ENCODE data around the gene MS4A10. TPM values are rescaled to one million over a fixed set of nuclear protein-coding genes. Genes with fewer than 3 reads are reported as not detected.

MS4A10 gene
- total and polyA plus RNA-seq, 9 of the 15 experiments (the other 6 are each of a cell fraction or from before 2014, with no cell fraction given): not detected

DNA sequence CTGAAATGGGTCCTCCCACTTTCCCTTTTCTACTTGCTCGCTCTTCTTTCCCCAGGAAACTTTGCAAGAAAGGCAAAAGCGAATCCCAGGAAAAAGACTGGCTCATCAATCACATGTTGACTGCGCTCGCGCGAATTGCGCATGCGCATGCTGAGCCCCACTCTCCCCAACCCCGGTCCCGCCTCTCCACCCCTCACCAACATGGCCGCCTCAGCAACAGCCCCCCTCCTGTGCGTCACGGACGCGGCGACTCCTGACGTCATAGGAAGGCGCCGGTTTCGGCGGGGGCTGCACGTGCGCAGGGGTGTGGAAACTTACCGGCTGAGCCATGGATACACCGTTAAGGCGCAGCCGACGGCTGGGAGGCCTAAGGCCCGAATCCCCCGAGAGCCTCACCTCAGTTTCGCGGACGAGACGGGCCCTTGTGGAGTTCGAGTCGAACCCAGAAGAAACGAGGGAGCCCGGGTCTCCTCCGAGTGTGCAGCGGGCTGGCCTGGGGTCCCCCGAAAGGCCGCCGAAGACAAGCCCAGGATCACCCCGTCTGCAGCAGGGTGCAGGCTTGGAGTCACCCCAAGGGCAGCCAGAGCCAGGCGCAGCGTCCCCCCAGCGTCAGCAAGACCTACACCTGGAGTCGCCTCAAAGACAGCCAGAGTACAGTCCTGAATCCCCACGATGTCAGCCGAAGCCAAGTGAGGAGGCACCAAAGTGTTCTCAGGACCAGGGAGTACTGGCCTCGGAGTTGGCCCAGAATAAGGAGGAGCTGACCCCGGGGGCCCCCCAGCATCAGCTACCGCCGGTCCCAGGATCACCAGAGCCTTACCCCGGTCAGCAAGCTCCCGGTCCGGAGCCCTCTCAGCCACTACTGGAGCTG, 56.9 kb downstream of the MS4A10 start, which contains the start of gene CCDC86 (continued):
- no peak for TF ChIP-seq ZNF384 (IDR thresholded peaks at IDR 0.05; ENCODE audit: low read depth, low read length)
- peak; percentile 75 for TF ChIP-seq POLR2G (IDR thresholded peaks at IDR 0.05; ENCODE audit: low read depth, low read length)
- TF ChIP-seq PTBP1 (IDR thresholded peaks at IDR 0.05; ENCODE audit: low read depth, low read length): 0 out of 2 replicates have a peak, but pooled peaks have one; percentile 27
- TF ChIP-seq DNMT1 (IDR thresholded peaks at IDR 0.05): no peak
- TF ChIP-seq PYGO2 (tag; IDR thresholded peaks at IDR 0.05): no peak
- no peak for TF ChIP-seq MTF1 (CRISPR knock-in tag; IDR thresholded peaks at IDR 0.05; ENCODE audit: borderline replicate concordance)
- TF ChIP-seq, protein P1, sequence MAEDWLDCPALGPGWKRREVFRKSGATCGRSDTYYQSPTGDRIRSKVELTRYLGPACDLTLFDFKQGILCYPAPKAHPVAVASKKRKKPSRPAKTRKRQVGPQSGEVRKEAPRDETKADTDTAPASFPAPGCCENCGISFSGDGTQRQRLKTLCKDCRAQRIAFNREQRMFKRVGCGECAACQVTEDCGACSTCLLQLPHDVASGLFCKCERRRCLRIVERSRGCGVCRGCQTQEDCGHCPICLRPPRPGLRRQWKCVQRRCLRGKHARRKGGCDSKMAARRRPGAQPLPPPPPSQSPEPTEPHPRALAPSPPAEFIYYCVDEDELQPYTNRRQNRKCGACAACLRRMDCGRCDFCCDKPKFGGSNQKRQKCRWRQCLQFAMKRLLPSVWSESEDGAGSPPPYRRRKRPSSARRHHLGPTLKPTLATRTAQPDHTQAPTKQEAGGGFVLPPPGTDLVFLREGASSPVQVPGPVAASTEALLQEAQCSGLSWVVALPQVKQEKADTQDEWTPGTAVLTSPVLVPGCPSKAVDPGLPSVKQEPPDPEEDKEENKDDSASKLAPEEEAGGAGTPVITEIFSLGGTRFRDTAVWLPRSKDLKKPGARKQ (CRISPR knock-in tag; IDR thresholded peaks at IDR 0.05): no peak
- TF ChIP-seq SIN3B (IDR thresholded peaks at IDR 0.05; ENCODE audit: low read depth): peak; percentile 86; the same call in 1 of the 2 replicates
- TF ChIP-seq, protein P2, sequence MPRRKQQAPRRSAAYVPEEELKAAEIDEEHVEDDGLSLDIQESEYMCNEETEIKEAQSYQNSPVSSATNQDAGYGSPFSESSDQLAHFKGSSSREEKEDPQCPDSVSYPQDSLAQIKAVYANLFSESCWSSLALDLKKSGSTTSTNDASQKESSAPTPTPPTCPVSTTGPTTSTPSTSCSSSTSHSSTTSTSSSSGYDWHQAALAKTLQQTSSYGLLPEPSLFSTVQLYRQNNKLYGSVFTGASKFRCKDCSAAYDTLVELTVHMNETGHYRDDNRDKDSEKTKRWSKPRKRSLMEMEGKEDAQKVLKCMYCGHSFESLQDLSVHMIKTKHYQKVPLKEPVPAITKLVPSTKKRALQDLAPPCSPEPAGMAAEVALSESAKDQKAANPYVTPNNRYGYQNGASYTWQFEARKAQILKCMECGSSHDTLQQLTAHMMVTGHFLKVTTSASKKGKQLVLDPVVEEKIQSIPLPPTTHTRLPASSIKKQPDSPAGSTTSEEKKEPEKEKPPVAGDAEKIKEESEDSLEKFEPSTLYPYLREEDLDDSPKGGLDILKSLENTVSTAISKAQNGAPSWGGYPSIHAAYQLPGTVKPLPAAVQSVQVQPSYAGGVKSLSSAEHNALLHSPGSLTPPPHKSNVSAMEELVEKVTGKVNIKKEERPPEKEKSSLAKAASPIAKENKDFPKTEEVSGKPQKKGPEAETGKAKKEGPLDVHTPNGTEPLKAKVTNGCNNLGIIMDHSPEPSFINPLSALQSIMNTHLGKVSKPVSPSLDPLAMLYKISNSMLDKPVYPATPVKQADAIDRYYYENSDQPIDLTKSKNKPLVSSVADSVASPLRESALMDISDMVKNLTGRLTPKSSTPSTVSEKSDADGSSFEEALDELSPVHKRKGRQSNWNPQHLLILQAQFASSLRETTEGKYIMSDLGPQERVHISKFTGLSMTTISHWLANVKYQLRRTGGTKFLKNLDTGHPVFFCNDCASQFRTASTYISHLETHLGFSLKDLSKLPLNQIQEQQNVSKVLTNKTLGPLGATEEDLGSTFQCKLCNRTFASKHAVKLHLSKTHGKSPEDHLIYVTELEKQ (CRISPR knock-in tag; IDR thresholded peaks at IDR 0.05): no peak
- TF ChIP-seq CXXC5 (CRISPR knock-in tag; IDR thresholded peaks at IDR 0.05): peak; percentile 84
- TF ChIP-seq RBM25 (IDR thresholded peaks at IDR 0.05; ENCODE audit: low read depth, low read length, severe bottlenecking): no peak
- TF ChIP-seq FOXP1 (CRISPR knock-in tag; IDR thresholded peaks at IDR 0.05): 0 out of 2 replicates have a peak, but pooled peaks have one; percentile 55
- no peak for TF ChIP-seq FOXM1 (IDR thresholded peaks at IDR 0.05; ENCODE audit: low read depth)
- TF ChIP-seq FOXM1 (CRISPR knock-in tag; IDR thresholded peaks at IDR 0.05; ENCODE audit: low read depth): no peak
- TF ChIP-seq, protein P3, sequence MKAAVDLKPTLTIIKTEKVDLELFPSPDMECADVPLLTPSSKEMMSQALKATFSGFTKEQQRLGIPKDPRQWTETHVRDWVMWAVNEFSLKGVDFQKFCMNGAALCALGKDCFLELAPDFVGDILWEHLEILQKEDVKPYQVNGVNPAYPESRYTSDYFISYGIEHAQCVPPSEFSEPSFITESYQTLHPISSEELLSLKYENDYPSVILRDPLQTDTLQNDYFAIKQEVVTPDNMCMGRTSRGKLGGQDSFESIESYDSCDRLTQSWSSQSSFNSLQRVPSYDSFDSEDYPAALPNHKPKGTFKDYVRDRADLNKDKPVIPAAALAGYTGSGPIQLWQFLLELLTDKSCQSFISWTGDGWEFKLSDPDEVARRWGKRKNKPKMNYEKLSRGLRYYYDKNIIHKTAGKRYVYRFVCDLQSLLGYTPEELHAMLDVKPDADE (conservative IDR thresholded peaks at IDR 0.05; ENCODE audit: control insufficient read depth, low read depth, low read length): peak; percentile 97
- TF ChIP-seq TAF1 (IDR thresholded peaks at IDR 0.05; ENCODE audit: control insufficient read depth, extremely low read depth, insufficient read depth, low read length, severe bottlenecking): peak; percentile 25
- TF ChIP-seq, protein P4, sequence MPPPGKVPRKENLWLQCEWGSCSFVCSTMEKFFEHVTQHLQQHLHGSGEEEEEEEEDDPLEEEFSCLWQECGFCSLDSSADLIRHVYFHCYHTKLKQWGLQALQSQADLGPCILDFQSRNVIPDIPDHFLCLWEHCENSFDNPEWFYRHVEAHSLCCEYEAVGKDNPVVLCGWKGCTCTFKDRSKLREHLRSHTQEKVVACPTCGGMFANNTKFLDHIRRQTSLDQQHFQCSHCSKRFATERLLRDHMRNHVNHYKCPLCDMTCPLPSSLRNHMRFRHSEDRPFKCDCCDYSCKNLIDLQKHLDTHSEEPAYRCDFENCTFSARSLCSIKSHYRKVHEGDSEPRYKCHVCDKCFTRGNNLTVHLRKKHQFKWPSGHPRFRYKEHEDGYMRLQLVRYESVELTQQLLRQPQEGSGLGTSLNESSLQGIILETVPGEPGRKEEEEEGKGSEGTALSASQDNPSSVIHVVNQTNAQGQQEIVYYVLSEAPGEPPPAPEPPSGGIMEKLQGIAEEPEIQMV (tag; conservative IDR thresholded peaks at IDR 0.05; ENCODE audit: low read depth): no peak
- TF ChIP-seq GATAD2A (IDR thresholded peaks at IDR 0.05): no peak
- no peak for TF ChIP-seq NFIC (IDR thresholded peaks at IDR 0.05)
- TF ChIP-seq PRMT5 (CRISPR knock-in tag; IDR thresholded peaks at IDR 0.05): no peak
